ENCODE results near the gene RYR3. TPM values are rescaled to one million over a fixed set of nuclear protein-coding genes. Genes with fewer than 3 reads are reported as not detected.

The RYR3 gene
- total RNA-seq, 4 donors from 2014 or later = 3.7 to 7.2 (median 4.5) TPM

GRCh38 chr15:33679061-33679460 lies 368.3 kb downstream of the RYR3 start:
- intact Hi-C loops (cut with DNase I) = no loop called here
- Histone ChIP-seq H3K4me1 (no peaks in the 10 kb centered on the region), H3K27ac (replicated peaks in 1 of 4) (no peak overlapping the region), H3K27me3 (no peaks in the 10 kb centered on the region), H3K9me3 (no peaks in the 10 kb centered on the region), H3K4me3 (no peak overlapping the region), H3K36me3 (peaks cover 0 to 6% (median 0%) of the 10 kb centered on the region in 4 donors)
- TF ChIP-seq POLR2A (IDR thresholded peaks at IDR 0.05; ENCODE audit: low read depth) (no peak), EP300 (IDR thresholded peaks at IDR 0.05) (no peak), POLR2AphosphoS5 (IDR thresholded peaks at IDR 0.05) (no peak)
- TF ChIP-seq, protein P1, sequence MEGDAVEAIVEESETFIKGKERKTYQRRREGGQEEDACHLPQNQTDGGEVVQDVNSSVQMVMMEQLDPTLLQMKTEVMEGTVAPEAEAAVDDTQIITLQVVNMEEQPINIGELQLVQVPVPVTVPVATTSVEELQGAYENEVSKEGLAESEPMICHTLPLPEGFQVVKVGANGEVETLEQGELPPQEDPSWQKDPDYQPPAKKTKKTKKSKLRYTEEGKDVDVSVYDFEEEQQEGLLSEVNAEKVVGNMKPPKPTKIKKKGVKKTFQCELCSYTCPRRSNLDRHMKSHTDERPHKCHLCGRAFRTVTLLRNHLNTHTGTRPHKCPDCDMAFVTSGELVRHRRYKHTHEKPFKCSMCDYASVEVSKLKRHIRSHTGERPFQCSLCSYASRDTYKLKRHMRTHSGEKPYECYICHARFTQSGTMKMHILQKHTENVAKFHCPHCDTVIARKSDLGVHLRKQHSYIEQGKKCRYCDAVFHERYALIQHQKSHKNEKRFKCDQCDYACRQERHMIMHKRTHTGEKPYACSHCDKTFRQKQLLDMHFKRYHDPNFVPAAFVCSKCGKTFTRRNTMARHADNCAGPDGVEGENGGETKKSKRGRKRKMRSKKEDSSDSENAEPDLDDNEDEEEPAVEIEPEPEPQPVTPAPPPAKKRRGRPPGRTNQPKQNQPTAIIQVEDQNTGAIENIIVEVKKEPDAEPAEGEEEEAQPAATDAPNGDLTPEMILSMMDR (IDR thresholded peaks at IDR 0.05) = no peak
- 66% methylated on average over 2 of the region's 2 CpGs for WGBS
- no peak for DNase-seq (ENCODE audit: extremely low spot score)

DNA sequence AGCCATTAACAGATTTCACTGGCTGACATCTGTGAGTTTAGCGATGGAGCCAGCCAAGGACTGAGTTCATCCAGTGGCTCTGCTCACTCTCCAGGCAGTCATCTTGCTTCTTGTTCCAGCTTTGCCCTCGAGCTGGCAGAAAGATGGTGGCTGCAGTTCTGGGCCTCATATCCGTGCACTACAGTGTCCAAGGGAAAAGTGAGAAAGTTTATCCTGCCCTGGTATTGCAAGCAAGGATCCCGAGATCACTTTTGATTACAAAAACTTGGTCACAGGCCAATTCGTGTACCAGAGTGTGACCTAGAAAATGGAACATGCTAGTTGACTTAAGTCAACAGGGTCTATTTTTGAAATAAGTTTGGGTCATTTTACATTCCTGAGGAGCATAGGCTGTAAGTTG lies 369.6 kb downstream of the RYR3 start:
- Histone ChIP-seq H3K27ac (replicated peaks in 1 of 4) (no peak overlapping the region), H3K9me3 (no peaks in the 10 kb centered on the region), H3K4me3 (no peak overlapping the region), H3K4me1 (no peaks in the 10 kb centered on the region), H3K36me3 (peaks cover 0 to 6% (median 0%) of the 10 kb centered on the region in 4 donors), H3K27me3 (no peaks in the 10 kb centered on the region)
- intact Hi-C loops (cut with DNase I) = no loop called here
- no peak for TF ChIP-seq POLR2AphosphoS5 (IDR thresholded peaks at IDR 0.05)
- no peak for TF ChIP-seq EP300 (IDR thresholded peaks at IDR 0.05)
- no peak for TF ChIP-seq POLR2A (IDR thresholded peaks at IDR 0.05; ENCODE audit: low read depth)
- TF ChIP-seq, protein P1 (IDR thresholded peaks at IDR 0.05) = no peak
- 75% methylated on average over 5 of the region's 5 CpGs for WGBS
- DNase-seq (ENCODE audit: extremely low spot score) = no peak

- intact Hi-C loops (cut with DNase I) = no loop called here
Measured at GRCh38 chr15:33693166-33693800, 382.5 kb downstream of the RYR3 start.

GRCh38 chr15:33698126-33698525 lies 387.4 kb downstream of the RYR3 start:
- WGBS = 46% methylated on average over 4 of the region's 6 CpGs
- Histone ChIP-seq H3K4me3 (no peak overlapping the region), H3K36me3 (peaks cover 0 to 4% (median 2%) of the 10 kb centered on the region in 4 donors), H3K27ac (replicated peaks in 1 of 4) (no peak overlapping the region), H3K27me3 (no peaks in the 10 kb centered on the region), H3K9me3 (no peaks in the 10 kb centered on the region), H3K4me1 (peaks cover 0 to 6% (median 3%) of the 10 kb centered on the region in 4 donors)
- no peak for TF ChIP-seq POLR2AphosphoS5 (IDR thresholded peaks at IDR 0.05)
- TF ChIP-seq EP300 (IDR thresholded peaks at IDR 0.05) = no peak
- TF ChIP-seq POLR2A (IDR thresholded peaks at IDR 0.05; ENCODE audit: low read depth) = no peak
- TF ChIP-seq, protein P1 (IDR thresholded peaks at IDR 0.05) = no peak
- no peak for DNase-seq (ENCODE audit: extremely low spot score)
- intact Hi-C loops (cut with DNase I) = no loop called here

More at GRCh38 chr15:33693166-33693800, 382.5 kb downstream of the RYR3 start:
- Histone ChIP-seq H3K27ac (replicated peaks in 1 of 4) (no peak overlapping the region), H3K4me1 (peaks cover 0 to 6% (median 5%) of the 10 kb centered on the region in 4 donors), H3K4me3 (no peak overlapping the region), H3K36me3 (peaks cover 0 to 4% (median 2%) of the 10 kb centered on the region in 4 donors), H3K27me3 (no peaks in the 10 kb centered on the region), H3K9me3 (no peaks in the 10 kb centered on the region)
- 80% methylated on average over 12 of the region's 12 CpGs for WGBS
- TF ChIP-seq POLR2AphosphoS5 (IDR thresholded peaks at IDR 0.05) = no peak
- TF ChIP-seq, protein P1 (IDR thresholded peaks at IDR 0.05) = no peak
- TF ChIP-seq EP300 (IDR thresholded peaks at IDR 0.05) = no peak
- no peak for TF ChIP-seq POLR2A (IDR thresholded peaks at IDR 0.05; ENCODE audit: low read depth)
- DNase-seq (ENCODE audit: extremely low spot score) = no peak

Data from esophagus muscularis mucosa (tissue), 4 donors.